ENCODE results near the gene SLC25A13.

GRCh38 chr7:96188591-96188991 is 133.3 kb downstream of the SLC25A13 start:
- TF ChIP-seq POLR2A (IDR thresholded peaks at IDR 0.05) (no peak), CTCF (IDR thresholded peaks at IDR 0.05) (no peak)

Measured in vagina (tissue), 2 donors.